ENCODE results near the gene PHACTR3.

DNA sequence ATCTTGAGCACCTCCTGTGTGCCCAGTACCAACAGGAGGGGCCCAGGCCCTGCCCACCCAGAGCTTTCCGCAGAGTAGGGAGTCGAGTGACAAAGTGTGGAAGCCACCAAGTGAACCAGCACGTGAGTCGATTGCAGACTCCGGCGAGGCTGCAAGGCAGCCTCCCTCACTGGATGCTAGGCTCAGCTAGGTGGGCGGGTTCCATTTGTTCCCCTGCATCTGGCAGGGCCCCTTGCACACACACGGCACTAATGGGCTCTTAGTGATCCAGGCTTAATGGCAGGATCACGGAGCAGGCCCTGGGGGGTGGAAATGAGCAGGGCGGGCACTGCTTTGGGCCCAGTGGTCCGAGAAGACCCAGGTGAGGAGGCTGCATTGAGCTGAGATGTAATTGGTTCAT lies 140.4 kb downstream of the PHACTR3 start:
- TF ChIP-seq CTCF (IDR thresholded peaks at IDR 0.05) (no peak), POLR2A (IDR thresholded peaks at IDR 0.05) (no peak), EP300 (IDR thresholded peaks at IDR 0.05) (no peak)

Data from gastroesophageal sphincter (tissue), 3 donors.